Ishikawa (cell line): ENCODE data around the gene COL15A1.

ENCODE experiments used
- CEBPB ChIP-seq: IDR thresholded peaks from 2 replicates; pipeline ENCODE4 v1.6.1; 2012
- CREB1 ChIP-seq: IDR thresholded peaks from 2 replicates; pipeline ENCODE4 v1.6.1; 2012; ENCODE audit warnings: low read depth
- EGR1 ChIP-seq: IDR thresholded peaks from 2 replicates; pipeline ENCODE4 v1.6.1; 2012
- EP300 ChIP-seq: IDR thresholded peaks from 2 replicates; pipeline ENCODE4 v1.6.1; 2012; ENCODE audit warnings: borderline replicate concordance
- FOXM1 ChIP-seq: IDR thresholded peaks from 2 replicates; pipeline ENCODE4 v1.6.1; 2012; ENCODE audit warnings: low read depth, borderline replicate concordance
- NFIC ChIP-seq: IDR thresholded peaks from 2 replicates; pipeline ENCODE4 v1.6.1; 2012
- RAD21 ChIP-seq: IDR thresholded peaks from 2 replicates; pipeline ENCODE4 v1.6.1; 2012; ENCODE audit warnings: low read depth
- TAF1 ChIP-seq: IDR thresholded peaks from 2 replicates; pipeline ENCODE4 v1.6.1; 2012; ENCODE audit warnings: low read depth, mild to moderate bottlenecking
- TCF12 ChIP-seq: IDR thresholded peaks from 2 replicates; pipeline ENCODE4 v1.6.1; 2012; ENCODE audit warnings: low read depth
- TEAD4 ChIP-seq: IDR thresholded peaks from 2 replicates; pipeline ENCODE4 v1.6.1; 2012
- YY1 ChIP-seq: IDR thresholded peaks from 2 replicates; pipeline ENCODE4 v1.6.1; 2012; ENCODE audit warnings: low read depth
- ZBTB7A ChIP-seq: IDR thresholded peaks from 2 replicates; pipeline ENCODE4 v1.6.1; 2012; ENCODE audit warnings: low read depth
- TF ChIP-seq, protein P1 (sequence below): IDR thresholded peaks from 2 replicates; pipeline ENCODE4 v1.6.1; 2012
- TF ChIP-seq, protein P2 (sequence below): IDR thresholded peaks from 2 replicates; pipeline ENCODE4 v1.6.1; 2012
- TF ChIP-seq, protein P3 (sequence below): IDR thresholded peaks from 2 replicates; pipeline ENCODE4 v1.6.1; 2012; ENCODE audit warnings: low read depth, mild to moderate bottlenecking

Gene COL15A1

GRCh38 chr9:98913044-98913443 lies 30.7 kb upstream of the COL15A1 start:
- TF ChIP-seq, protein P1, sequence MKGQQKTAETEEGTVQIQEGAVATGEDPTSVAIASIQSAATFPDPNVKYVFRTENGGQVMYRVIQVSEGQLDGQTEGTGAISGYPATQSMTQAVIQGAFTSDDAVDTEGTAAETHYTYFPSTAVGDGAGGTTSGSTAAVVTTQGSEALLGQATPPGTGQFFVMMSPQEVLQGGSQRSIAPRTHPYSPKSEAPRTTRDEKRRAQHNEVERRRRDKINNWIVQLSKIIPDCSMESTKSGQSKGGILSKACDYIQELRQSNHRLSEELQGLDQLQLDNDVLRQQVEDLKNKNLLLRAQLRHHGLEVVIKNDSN, result no peak

GRCh38 chr9:98913705-98914104 lies 30.0 kb upstream of the COL15A1 start:
- no peak for TF ChIP-seq TCF12

DNA sequence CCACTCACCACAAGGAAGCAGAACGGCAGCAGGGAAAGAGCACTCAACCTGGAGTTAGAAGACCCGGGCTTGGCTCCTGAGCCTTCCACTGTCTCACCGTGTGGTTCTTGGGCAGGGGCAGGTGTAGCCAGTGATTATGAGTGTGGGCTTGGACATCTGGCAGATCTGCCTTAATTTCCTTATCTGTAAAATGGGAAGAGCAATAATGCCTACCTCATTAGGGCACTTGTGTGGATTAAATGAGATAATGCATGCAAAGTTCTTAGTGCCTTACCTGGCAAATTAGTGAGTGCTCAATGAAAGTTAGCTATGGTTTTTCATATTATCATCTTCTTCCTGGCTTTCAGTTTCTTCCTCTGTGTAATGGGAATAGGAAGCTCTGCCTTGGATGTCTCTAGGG lies 28.1 kb upstream of the COL15A1 start:
- TF ChIP-seq YY1, result no peak
- TF ChIP-seq TEAD4, result no peak
- TF ChIP-seq, protein P1, result no peak
- no peak for TF ChIP-seq NFIC
- TF ChIP-seq EGR1, result no peak
- TF ChIP-seq TAF1, result no peak
- TF ChIP-seq FOXM1, result no peak
- TF ChIP-seq CEBPB, result no peak
- TF ChIP-seq, protein P2, sequence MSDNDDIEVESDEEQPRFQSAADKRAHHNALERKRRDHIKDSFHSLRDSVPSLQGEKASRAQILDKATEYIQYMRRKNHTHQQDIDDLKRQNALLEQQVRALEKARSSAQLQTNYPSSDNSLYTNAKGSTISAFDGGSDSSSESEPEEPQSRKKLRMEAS, result no peak
- no peak for TF ChIP-seq RAD21
- TF ChIP-seq TCF12, result no peak
- TF ChIP-seq, protein P3, sequence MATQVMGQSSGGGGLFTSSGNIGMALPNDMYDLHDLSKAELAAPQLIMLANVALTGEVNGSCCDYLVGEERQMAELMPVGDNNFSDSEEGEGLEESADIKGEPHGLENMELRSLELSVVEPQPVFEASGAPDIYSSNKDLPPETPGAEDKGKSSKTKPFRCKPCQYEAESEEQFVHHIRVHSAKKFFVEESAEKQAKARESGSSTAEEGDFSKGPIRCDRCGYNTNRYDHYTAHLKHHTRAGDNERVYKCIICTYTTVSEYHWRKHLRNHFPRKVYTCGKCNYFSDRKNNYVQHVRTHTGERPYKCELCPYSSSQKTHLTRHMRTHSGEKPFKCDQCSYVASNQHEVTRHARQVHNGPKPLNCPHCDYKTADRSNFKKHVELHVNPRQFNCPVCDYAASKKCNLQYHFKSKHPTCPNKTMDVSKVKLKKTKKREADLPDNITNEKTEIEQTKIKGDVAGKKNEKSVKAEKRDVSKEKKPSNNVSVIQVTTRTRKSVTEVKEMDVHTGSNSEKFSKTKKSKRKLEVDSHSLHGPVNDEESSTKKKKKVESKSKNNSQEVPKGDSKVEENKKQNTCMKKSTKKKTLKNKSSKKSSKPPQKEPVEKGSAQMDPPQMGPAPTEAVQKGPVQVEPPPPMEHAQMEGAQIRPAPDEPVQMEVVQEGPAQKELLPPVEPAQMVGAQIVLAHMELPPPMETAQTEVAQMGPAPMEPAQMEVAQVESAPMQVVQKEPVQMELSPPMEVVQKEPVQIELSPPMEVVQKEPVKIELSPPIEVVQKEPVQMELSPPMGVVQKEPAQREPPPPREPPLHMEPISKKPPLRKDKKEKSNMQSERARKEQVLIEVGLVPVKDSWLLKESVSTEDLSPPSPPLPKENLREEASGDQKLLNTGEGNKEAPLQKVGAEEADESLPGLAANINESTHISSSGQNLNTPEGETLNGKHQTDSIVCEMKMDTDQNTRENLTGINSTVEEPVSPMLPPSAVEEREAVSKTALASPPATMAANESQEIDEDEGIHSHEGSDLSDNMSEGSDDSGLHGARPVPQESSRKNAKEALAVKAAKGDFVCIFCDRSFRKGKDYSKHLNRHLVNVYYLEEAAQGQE, result no peak
- no peak for TF ChIP-seq CREB1

DNA sequence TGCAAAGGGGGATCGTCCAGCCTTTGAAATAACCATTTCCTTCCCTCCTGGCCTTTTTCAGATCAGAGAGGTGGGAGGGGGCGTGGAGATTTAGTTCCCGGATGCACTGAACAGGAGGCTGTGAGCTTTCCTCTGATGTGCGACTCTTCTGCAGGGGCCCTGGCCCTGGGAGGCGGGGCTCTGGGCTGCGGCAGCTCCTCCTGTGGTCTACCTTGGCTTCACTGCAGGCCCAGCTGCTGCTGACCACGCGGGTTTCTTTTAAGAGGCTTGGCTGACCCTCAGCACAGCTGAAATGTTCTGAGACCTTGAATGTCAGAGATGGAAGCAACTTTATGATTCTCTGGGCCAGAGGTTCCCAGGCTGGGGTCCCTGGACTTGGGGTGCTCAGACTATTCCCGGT lies 27.0 kb upstream of the COL15A1 start:
- TF ChIP-seq EGR1 (no peak), NFIC (no peak), CREB1 (no peak), TCF12 (no peak), FOXM1 (no peak), ZBTB7A (no peak), TAF1 (no peak), CEBPB (no peak)
- TF ChIP-seq, protein P2, result no peak
- TF ChIP-seq, protein P3, result no peak

DNA sequence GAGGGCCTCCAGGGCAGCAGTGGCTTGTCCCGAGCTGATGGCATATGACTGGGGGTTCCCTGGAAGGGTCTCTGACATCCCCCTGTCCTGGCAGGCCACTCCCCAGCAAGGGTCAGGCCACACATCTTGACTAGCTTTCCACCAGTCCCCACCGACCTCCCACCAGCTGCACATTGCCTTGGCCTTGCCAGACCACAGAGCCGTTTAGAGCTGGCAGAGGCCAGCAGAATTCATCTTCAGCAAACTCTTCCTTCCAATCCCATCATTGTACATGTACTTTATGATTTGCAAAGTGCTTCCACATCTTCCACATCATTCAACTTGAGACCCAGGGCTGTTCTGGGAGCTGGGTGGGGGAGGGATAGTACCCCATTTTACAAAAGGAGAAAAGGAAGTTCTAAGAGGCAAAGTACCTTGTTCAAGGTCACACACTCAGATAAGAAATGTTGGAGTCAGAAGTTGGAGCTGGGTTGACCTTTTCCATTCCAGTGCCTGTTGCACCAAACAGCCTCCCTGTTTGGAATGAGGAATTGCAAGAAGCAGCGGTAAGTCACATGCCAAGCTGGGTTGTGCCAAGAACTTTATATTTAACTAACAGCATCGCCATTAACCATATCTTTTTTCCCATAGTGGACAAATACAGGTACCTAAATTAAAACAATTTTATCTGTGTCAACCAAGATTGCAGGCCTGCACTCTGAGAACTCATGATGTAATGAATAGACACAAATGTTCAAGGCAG lies 25.8 kb upstream of the COL15A1 start:
- TF ChIP-seq EGR1, result no peak

- no peak for TF ChIP-seq RAD21
- no peak for TF ChIP-seq NFIC
- no peak for TF ChIP-seq CEBPB
- TF ChIP-seq EGR1, result no peak
- TF ChIP-seq, protein P1, result no peak
- TF ChIP-seq CREB1, result no peak
- TF ChIP-seq TEAD4, result no peak
- TF ChIP-seq EP300, result no peak
- TF ChIP-seq, protein P3, result no peak
- TF ChIP-seq, protein P2, result no peak
- no peak for TF ChIP-seq TAF1
- no peak for TF ChIP-seq ZBTB7A
- TF ChIP-seq TCF12, result no peak
- TF ChIP-seq FOXM1, result no peak
- TF ChIP-seq YY1, result no peak
Measured at GRCh38 chr9:98921732-98922131, 22.0 kb upstream of the COL15A1 start.
